OCI-LY3 (cell line): ENCODE results near the gene SERPINH1.

ENCODE experiments used
- CTCF ChIP-seq: fragments of 200-600, 300-600 bp; sonication (generic); IDR thresholded peaks from 2 replicates; pipeline ENCODE4 v1.5.1; 2014; ENCODE audit warnings: antibody characterized with exemption, low read length, low read depth
- EZH2phosphoT487 ChIP-seq: fragments of 200-600 bp; shearing (Covaris generic); IDR thresholded peaks from 2 replicates; pipeline ENCODE4 v1.6.1; 2018; ENCODE audit warnings: antibody characterized with exemption, mixed run types, low read depth

DNA sequence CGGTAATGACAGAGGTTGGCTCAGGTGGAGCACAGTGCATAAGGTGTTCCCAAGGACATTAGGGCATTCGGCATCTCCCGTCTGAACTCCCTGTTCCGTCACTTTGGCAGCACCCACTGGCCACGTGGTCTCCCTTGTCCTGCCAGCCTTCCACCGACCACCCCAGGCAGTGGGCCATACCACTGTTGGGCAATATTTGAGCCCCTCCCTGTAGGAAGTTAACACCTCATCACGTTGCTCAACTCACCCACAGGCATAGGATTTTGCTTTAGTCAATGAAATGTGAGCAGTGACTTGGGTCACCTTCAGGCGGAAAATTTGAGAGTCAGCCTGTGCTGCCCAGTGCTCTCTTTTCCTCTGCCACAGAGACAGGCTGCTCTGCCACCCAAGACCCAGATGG lies 44.0 kb downstream of the SERPINH1 start:
- TF ChIP-seq CTCF (no peak), EZH2phosphoT487 (no peak)
